Measurements from ENCODE around the gene DISP3.

The DISP3 gene

GRCh38 chr1:11543796-11544195 is 64.8 kb downstream of the DISP3 start:
- no peak for DNase-seq (ENCODE audit: low spot score)

DNA sequence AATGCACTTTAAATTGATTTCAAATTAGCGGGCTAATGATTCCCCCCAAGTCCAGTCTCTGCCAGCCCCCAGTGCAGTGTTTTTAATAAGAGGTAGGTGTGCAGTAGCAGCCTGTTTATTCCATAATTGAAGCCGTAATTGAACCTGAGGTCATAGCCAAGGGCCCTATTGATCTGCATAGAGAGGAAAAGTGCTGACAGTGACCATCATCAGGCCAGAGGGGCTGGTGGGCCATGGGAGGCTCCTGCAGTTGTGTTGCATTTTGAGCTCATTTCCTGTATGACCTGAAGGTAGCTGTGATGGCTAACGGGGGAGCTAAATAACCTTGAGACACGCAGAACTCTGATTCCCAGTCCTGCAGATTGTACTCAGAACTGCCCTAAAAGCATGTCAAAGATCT is 67.5 kb downstream of the DISP3 start:
- DNase-seq (ENCODE audit: low spot score): no peak

GRCh38 chr1:11550664-11551283 is 71.8 kb downstream of the DISP3 start:
- peak; percentile 64 for DNase-seq (ENCODE audit: low spot score)

GRCh38 chr1:11558276-11558675 is 79.3 kb downstream of the DISP3 start:
- DNase-seq (ENCODE audit: low spot score): no peak

DNA sequence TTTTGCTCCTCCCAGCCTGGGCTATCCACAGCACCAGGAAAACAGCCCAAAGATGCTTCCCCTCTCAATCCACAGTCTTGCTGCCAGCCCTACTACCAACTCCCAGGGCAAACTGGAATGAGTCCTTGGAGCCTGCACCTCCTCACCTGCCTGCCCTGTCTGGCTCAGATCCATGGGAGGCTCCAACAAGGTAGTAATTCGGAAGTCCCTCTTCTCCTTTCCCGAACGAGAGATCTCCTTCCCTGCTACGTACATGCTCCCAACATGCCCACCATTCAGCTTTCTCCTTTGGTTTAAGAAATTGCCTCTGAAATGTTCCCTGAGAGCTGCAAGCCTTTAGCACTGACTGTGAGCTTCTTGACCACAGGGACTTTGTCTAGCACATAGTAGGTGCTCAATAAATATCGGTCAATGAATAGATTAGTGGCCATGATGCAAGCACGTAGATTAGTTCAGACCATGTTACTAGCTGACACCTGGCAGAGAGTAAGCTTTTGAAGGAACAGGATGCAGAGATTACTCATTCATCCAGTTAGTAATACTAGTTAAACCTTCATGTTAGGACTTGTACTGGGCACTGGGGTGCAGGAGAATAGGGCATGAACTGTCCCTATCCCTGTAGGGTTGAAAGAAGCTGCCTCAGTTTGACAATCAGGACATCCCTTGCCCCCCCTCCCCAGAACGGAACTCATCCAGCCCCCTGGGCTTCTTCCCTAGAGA is 80.1 kb downstream of the DISP3 start:
- DNase-seq (ENCODE audit: low spot score): no peak

DNA sequence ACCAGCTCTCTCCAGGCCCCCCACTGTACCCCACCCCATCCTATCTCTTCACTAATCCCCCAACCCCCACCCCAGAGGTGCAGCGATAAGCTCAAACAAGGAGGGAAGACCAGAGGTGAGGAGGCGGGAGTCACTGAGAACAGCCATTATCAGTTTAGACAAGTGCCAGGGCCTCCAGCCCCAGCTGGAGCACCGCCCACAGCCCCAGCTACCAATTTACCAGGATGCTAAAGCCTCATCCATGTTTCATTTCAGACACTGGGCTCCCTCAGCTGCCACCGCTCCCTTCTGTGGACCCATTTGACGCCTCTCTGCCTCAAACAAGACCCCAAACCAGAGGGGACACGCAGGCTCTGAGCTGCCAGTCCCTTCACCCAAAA is 80.6 kb downstream of the DISP3 start:
- no peak for DNase-seq (ENCODE audit: low spot score)

- DNase-seq (ENCODE audit: low spot score): no peak
Observed at GRCh38 chr1:11560061-11560460, 81.1 kb downstream of the DISP3 start.

- no peak for DNase-seq (ENCODE audit: low spot score)
Observed at GRCh38 chr1:11561740-11562139, 82.8 kb downstream of the DISP3 start.

DNA sequence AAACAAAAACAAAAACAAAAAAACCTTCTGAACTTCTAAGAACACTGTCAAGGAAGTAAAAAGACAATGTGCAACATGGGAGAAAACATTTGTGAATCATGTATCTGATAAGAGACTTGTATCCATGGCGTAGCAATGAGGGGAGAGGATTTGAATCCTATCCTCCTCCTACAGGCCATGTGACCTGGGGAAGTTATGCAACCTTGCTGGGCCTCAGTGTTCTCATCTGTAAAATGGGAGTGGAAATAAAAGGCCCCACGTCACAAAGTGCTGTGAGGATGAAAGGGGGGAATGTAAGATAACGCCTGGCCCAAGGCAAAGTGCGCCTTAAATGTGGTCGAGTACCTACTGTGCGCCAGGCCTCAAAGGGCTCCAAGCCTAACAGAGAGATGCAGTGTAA is 83.7 kb downstream of the DISP3 start:
- no peak for DNase-seq (ENCODE audit: low spot score)

- DNase-seq (ENCODE audit: low spot score): no peak
Observed at GRCh38 chr1:11563560-11564069, 84.7 kb downstream of the DISP3 start.

DNA sequence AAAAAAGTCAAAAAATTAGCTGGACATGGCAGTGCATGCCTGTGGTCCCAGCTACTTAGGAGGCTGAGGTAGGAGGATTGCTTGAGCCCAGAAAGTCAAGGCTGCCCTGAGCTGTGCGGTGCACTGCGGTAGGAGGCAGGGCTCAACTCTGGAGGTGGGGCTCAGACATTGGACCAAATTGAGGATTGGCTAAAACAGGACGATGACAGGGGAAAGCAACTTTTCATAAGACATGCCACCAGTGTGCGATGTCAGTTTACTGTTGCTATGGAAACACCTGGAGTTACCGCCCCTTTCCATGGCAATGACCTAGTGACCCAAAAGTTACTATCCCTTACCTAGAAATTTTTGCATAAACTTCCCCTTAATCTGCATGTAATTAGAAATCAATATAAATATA is 85.3 kb downstream of the DISP3 start:
- no peak for DNase-seq (ENCODE audit: low spot score)

- no peak for DNase-seq (ENCODE audit: low spot score)
Observed at GRCh38 chr1:11566042-11566850, 87.3 kb downstream of the DISP3 start.

DNA sequence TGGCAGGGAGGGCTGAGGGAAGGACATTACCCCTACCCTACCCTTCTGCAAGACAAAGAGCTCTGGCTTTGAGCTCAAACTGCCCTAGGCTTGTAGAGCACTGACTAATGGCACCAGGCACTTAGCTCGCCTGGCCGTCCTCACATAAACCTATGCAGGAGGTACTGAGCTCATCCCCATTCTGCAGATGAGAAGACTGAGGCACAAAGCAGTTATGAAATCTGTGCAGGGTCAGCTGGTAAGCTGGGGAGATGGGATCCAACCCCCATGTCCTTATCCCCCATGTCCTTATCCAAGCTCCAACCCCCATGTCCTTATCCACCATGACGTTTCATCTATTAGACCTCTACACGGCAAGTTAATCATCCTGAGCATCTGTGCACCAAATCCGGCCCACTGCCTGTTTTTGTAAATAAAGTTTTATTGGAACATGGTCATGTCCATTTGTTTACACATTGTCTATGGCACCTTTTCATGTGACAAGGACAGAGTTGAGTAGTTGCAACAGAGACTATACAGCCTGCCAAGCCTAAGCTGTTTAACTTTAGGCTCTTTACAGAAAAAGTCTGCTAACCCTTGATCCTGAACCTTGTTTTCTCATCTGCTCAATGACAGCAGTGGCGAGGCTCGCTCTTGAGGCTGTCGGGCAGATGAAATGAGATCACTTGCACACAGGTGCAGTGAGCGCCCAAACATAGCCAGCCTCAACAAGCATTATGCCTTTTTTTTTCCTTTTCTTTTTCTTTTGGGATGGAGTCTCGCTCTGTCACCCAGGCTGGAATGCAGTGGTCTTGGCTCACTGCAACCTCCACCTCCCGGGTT is 88.5 kb downstream of the DISP3 start:
- DNase-seq (ENCODE audit: low spot score): no peak

DNA sequence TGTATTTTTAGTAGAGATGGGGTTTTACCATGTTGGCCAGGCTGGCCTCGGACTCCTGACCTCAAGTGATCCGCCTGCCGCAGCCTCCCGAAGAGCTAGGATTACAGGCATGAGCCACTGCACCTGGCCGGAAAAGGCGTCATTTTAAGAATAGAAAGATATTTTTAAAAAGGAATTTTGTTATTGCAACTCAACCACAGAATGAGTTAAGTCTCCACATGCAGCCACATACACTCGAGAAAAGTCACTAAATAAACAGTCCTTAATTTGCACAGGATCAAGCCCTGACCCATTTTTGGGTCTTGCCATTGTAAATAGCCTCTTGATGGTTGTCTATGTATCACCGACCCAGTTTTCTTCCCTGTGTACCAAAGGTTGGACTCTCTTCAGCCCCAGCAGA is 89.7 kb downstream of the DISP3 start:
- no peak for DNase-seq (ENCODE audit: low spot score)

DNA sequence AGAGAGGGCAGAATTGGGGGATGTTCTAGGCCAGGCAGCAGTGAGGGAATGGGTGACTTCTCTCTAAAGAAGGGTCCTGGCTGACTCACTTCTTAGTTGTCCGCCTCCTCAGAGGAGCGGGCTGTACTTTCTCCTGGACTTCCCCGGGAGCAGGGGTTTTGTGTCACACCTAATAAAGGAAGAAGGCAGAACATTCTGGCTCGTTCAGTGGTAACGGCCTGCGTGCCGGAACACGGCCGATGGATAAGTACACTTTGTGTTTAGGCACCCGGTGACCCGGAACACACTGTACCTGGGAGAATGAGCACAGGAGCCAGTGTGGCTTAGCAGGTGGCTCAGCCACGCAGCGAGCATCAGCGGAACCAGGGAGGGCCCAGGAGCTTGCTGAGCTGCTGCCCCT is 90.6 kb downstream of the DISP3 start:
- no peak for DNase-seq (ENCODE audit: low spot score)

DNA sequence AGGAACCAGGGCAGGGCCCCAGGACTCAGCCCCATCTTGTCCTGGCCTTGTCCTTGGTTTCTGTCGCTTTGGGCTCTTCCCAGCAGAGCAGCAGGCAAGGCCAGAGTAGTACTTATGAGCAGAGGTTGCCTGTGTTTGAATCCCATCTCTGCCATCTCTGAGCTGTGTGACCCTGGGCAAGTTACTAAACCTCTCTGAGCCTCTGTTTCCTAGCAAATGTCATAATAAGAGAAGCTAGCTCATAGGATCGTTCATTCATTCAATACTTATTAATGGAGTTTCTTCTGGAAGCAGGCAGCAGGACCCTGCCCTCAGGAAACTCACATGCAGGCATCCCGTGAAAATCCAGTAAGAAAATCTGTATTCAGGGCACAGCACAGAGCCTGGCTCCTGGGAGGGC is 91.0 kb downstream of the DISP3 start:
- DNase-seq (ENCODE audit: low spot score): no peak

DNA sequence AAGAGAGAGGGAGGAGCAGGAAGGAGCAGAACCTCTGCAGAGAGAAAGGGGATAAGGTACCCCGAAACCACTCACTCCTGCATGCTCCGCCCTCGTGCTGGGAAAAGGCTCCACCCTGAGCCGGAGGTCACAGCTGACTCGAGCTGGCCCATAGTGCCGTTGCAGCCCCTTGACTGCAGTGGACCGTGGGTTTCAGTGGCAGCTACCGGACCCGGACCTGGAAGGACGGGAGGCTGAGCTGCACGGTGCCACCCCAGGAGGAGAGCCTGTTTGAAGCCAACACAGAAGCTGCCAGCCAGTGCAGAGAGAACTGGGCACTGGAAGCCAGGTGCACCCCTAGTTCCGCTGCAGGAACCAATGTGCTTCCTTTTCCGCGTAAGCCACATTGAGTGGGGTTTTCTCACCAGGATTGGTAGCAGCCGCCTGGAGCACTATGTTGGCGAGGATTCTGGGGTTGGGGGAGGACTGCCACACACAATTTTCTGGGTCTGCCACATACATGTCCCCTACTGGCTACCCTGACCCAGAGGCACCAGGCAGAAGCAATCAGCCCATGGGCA is 91.9 kb downstream of the DISP3 start:
- no peak for DNase-seq (ENCODE audit: low spot score)

- DNase-seq (ENCODE audit: low spot score): peak; percentile 36
Observed at GRCh38 chr1:11571906-11572616, 93.1 kb downstream of the DISP3 start.

- DNase-seq (ENCODE audit: low spot score): no peak
Observed at GRCh38 chr1:11573116-11573692, 94.2 kb downstream of the DISP3 start.

- no peak for DNase-seq (ENCODE audit: low spot score)
Observed at GRCh38 chr1:11575553-11575952, 96.6 kb downstream of the DISP3 start.
